GM20431 (cell line): ENCODE data around the gene SRXN1.
"Not testable (repeated sequence)": the region's sequence is repeated elsewhere in the genome, so short reads cannot be mapped to it uniquely, and the experiment has no call there.

ENCODE experiments used
- in situ Hi-C: fragments of 300-500 bp; cut with MseI, MboI; formaldehyde crosslinking; loops from one replicate; pipeline ENCODE4 v1.15.0; 2020; ENCODE audit warnings: low sequenced_read_pairs; ENCODE audit not compliant: unreplicated experiment

Gene SRXN1

DNA sequence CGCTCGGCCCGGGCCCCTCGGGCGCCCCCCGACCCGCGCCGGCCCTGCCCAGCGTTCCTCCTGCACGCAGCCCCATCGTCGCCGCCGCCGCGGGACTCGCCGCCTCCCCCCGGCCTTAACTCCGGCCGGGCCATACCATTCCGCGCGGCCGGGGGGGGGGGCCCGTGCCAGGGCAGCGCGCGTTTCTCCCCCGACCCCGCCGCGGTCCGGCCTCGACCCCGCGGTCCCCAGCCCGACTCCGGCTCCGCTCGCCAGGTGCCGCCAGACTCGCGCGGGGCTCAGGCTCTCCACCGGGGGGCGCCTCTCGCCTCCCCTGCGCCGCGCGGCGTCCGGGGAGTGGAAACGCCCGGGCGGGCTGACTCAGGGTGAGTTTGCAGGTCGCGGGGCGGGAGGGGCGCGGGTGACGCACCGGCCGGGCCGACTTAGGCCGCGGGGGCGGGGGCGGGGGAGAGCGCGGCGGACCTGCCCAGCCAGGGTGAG, at the start of gene SRXN1:
SRXN1 (minus strand) TSS at position 91 of the 480 bp plus-strand sequence; CDS start at position 76, 15 bp downstream.
- in situ Hi-C loops, result no loop called here

DNA sequence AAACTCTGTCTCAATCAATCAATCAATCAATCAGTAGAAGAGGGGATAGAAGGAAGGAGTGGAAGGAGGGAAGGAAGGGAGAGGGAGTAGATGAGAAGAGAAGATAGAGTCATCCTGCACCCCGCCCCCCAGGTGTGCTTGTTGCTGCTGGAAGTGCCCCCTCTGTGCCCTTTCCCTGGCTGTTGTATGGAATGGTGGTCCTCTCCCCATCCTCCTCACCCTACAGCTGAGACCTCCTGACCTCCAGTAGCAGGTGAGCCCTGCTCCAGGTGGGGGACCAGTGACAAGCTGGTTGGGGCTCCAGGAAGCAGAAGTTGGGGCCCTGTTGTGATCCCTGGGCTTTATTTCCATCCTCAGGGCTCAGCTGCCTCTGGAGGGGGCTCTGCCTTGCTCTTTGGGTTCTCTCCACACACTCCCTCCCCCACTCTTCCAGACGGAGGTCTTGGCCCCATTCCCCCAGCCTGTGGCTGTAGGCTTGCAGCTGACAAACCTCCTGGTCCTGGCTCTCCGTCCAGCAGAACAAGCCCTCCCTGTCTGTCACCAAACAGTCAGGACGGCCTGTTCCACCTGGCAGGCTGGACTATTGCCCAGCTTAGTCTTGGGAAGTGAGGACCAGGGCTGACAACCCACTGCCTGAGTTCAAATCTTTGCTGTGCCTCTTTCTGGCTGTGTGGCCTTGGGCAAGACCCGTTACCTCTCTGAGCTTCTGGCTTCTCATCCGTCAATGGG, 48.6 kb upstream of the SRXN1 start:
- in situ Hi-C loops, result no loop called here

DNA sequence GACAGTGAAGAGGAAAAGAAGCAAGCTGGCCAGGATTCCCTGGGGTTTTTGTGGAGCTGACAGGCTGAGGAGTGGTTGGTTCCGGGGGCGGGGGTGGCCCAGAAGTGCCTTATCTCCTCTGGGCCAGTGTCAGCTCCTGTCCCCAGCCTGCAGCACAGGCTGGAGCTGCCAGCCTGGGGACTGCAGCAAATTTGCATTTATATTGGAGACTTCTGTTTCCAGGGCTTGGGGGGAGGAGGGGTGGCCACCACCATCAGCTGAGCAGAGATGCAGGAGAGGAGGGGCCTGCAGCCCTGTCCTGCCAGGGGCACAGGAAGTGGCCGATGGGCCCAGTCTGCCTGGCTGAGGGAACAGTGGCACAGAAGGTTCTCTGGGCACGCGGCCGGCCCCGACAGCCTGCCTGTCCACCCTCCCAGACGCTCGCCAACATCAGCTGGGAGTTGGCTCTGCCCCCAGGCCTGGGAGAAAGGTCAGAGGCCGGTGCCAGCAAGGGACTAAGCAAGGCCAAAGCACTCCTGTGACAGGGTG, 46.9 kb upstream of the SRXN1 start:
- in situ Hi-C loops, result no loop called here

DNA sequence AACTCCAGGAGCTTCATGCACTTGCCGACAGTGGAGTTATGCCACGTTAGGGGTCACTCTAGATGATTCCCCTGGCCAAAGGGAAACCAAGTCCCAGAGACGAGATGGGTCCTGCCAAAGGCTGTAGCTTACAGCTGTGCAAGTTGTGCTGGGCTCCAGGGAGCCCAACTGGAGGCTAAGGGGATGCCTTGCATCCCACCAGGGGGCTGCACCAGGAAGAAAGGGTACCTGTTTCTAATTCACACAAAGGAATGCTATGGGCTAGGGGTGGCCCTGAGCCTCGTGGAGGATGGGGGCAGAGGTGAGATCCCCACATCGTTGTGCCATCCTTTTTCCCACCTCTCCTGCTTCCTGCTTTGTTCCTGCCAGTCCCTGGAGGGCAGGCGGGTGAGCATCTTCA, 46.3 kb upstream of the SRXN1 start:
- in situ Hi-C loops, result no loop called here

DNA sequence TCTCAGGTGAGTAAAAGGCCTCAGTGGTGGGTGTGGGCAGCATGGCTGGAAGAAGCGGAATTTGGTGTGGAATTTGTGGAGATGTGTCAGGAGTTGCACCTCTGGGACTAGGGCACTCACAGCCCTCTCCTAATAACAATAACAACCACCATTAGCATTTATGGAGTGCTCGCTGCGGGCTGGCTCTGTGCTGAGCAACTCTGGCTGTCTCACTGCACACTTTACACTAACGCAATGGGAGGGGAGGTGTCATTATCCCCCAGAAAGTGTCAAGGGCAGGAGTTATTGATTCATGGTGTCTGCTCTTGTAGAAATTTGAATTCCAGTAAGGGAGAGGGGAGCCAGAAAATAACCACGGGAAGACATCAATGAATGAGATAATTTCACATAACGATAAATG, 45.3 kb upstream of the SRXN1 start:
- in situ Hi-C loops, result no loop called here

DNA sequence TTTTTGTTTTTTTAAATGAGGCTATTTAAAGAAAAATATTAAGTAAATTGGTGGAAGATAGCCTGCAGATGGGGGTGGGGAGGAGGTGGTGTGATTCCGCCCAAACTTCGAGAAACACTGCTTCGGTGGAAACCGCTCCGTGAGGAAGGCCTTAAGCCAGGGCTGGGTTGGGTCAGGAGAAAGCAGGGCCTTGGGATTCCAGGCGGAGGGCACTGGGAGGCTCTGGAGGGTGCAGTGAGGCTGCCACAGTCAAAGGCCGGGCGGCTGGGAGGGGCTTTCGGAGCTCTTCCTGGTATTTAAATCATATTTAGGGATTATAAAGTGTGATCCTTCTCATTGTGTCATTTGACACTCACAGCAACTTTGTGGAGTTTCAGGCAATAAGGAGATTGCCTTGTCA, 44.8 kb upstream of the SRXN1 start:
- in situ Hi-C loops, result no loop called here

DNA sequence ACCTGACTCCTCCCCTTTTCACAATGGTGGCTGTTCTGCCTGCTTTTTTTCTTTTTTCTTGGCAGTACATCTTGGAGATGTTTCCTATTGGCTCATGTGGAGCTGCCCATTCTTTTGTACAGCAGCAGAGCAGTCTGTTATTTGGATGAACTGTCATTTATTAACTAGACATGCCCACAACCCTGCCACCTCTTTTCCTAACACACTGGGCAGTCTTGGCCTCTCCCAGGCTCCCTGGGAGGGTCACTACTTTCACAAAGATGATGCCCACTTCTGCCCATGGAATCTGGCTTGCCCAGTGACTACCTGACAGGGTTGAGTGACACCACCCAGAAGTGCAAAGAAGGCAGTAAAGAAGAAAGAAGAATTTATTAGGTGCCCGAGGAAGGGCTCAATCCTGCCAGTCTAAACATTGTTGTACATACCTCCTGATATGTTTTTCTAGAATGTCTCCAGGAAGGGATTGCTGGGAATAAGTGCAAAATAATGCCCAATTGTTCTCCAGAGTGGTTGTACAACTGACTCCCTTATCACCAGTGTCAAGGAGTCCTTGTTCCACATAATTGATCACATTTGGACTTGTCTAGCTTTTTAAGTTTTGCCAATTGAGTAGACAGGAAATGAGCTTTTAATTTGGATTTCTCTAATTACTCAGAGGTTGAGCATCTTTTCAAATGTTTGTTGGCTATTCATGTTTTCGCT, 42.3 kb upstream of the SRXN1 start:
- in situ Hi-C loops, result no loop called here

DNA sequence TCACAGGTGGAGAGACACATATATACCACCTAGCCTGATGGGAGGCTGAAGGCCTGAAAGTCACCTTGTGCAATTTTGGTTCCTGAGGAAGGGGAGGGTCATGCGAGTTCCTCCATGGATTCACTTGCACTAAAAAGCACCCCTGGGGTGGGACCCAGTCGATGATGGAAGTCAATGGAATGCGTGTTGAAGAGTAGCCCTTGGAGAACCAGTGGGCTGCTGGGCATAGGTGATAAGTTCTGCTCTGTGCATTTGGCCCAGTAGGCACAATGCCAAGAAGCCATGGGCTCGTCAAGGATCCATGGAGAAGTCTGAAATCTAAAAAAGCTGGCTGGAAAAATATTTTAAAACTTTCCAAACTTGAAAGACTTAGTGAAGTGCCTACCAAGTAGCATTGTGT, 41.5 kb upstream of the SRXN1 start:
- in situ Hi-C loops, result no loop called here

DNA sequence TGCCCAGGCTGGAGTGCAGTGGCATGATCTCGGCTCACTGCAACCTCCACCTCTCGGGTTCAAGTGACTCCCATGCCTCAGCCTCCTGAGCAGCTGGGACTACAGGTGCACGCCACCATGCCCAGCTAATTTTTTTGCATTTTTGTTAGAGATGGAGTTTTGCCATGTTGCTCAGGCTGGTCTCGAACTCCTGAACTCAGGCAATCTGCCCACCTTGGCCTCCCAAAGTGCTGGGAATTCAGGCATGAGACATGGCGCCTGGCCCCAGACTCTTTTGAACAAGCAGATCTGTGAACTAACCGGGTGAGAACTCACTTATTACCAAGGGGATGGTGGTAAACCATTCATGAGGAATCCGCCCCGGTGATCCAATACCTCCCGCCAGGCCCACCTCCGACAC, 40.8 kb upstream of the SRXN1 start:
- in situ Hi-C loops, result not testable (repeated sequence)

DNA sequence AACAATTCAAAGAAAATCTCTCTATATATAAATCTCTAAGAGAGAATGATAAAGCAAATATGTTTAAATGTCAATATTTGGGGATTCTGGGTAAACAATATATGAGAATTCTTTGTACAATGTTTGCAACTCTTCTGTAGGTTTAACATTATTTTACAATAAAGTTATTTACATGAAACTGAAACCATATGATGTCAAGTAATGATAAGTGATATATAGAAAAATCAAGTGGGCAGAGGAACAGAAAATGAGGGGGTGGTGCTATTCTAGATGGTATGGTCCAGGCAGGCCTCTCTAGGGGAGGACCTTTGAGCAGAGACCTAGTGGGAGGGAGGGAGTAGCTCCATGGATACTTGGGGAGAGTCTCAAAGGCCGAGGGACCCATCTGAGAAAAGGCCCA, 39.0 kb upstream of the SRXN1 start:
- in situ Hi-C loops, result no loop called here

DNA sequence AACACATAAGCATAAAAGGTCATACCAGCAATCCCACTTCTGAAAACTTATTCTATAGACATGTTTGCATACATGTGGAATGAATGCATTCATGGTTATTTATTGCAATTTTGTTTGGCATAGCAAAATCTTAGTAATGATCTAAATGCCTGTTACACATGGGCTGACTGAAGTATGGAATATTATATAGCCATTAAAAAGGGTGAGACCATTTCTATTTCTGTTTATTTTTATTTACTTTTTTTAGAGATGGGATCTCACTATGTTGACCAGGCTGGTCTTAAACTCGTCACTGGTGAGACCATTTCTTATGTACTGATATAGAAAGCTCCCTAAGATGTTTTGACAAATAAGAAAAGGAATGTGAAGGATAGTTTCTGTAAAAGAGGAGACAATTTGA, 36.9 kb upstream of the SRXN1 start:
- in situ Hi-C loops, result no loop called here

DNA sequence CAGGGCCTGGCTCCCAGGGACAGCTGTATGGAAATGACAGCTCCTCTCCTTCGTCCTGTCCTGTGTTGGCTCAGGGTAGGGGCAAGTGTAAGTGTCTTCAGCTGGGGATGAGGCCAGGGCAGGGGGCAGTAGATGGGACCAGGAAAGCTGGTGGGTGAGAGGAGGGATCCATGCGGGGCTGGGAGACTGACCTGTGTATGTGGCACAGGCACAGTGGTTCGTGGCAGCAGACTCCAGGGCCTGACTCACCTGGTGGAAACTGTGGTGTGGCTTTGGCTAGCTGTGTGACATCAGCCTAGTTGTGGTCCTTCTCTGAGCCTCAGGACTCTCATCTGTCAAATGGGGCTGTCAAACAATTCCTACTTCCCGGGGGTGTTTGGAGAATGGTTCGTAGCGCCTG, 36.3 kb upstream of the SRXN1 start:
- in situ Hi-C loops, result no loop called here

DNA sequence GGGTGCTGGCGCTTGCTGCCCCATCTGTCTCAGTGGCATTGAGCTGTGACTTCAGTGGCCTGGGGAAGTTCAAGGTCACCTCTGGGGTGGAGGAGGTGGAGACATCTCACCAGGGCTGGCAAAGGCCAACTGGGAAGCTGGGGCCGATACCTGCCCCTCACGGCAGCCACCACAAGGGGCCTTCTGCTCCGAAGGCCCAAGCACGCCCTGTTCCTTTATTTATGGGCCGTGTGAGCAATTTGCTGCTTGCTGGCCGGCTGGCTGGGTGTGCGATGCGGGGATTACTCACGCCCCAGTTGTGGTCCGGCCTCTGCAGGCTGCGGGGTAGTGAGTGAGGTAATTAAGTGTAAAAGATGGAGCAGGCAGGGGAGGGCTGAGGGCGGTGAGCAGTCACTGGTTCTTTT, 35.8 kb upstream of the SRXN1 start:
- in situ Hi-C loops, result no loop called here

DNA sequence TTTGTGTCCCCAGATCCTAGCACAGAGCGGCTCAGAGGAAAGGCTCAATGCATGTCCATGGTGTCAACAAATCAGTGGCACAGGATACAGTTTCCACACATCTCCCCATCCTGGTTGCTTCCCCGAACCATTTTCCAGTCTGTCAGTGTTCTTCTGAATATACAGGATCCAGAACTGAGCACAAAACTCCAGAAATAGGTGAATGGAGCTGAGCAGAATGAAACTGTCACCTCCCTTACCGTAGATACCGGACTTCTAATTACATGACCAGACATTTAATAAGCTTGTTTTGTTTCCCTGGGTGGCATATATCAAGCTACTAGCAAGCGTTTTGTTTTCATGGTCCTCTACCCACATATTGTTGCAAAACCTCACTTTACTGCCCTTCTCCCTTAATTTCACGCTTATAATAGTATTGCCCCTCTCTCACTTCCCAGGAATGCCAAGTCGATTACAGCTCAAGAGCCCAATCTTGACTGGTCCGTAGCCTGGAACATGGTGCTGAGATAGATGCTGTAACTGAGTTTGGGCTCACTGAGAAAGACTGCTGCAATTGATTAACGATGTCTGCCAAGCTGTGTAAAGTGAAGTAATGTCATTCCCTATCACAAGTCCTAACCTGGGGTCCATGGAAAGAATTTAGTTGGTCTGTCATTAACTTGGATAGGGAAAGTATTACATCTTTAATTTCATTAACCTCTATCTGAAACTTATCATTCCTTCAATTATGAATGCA, 34.6 kb upstream of the SRXN1 start:
- in situ Hi-C loops, result no loop called here

DNA sequence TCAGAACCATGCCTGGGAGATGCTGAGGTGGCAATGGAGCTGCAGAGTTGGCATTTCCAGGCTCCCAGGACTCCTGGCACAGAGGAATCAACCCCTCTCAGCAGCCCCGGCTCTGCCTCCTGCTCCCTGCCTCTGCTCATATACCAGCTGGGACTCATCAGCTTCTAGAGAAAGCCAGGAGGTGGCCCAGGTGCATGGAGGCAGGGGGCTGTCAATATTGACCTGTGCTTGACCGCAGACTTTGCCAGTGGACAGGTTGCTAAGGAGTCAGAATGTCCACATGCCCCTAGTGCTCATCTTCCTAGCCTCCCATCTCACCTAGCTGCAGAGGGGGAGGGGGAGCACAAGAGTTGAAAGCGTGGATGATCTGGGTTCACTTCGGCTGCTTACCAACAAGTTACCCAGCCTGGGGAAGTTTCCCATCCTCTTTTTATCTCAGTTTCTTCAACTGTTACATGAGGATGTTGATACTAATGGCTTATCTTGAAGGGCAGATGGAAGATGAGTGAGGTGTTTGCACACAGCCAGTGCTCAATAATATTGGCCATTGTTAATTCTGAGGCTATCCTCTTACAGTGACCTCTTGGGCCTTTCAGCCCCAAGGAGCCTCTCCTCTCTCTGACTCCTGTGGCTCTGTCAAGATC, 31.8 kb upstream of the SRXN1 start:
- in situ Hi-C loops, result no loop called here

DNA sequence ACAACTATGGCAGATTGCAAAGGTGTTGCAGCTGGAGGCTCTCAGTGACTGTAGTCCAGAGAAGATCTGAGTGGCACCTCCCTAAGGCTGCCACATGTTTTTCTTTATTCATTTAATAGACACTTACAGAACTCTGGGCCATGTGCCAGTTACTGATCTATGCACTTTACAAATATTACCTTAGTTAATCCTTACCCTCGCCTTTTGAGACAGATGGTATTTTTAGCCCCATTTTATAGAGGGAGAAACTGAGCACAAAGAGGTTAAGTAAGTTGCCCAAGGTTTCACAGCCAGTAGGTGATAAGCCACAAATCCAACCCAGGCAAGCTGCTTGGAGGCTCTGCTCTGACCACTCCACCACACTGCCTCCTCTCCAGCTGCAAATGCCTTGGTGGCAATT, 29.1 kb upstream of the SRXN1 start:
- in situ Hi-C loops, result no loop called here

DNA sequence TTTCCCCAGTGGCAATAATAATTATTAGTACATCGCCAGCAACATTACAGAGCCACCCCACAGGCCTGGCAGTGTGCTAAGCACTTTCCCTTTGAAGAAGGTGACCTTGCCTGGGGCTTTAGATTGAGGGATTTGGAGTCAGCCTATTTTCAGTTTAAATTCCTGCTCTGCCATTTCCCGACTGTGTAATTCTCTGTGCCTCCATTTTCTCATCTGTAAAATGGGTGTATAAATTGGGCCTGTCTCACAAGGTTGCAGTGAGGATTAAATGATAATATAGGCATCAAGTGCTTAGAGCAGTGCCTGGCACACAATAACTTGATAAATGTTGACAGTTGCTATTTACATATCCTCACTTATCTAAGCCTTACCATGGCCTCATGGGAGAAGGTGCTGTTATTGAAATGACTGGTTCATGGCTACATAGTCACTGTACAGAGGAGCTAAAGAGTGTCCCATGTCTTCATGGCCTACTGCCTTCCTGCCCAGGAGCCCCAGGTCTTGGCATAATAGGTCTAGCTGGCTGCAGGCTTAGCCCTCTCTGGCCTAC, 27.7 kb upstream of the SRXN1 start:
- in situ Hi-C loops, result no loop called here

DNA sequence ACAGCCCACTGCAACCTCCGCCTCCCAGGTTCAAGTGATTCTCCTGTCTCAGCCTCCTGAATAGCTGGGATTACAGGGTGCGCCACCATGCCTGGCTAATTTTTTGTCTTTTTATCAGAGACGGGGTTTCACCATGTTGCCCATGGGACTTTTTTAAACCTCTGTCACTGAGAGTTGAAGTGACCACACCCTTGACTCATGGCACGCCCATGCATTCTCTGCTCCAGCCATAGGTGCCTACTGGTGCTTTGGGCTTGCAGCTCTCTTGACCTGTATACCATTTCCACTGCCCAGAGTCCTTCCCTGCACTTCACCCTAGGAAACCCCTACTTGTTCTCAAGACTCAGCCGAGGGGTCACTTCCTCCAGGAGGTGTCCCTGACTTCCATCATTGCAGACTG, 25.0 kb upstream of the SRXN1 start:
- in situ Hi-C loops, result no loop called here

DNA sequence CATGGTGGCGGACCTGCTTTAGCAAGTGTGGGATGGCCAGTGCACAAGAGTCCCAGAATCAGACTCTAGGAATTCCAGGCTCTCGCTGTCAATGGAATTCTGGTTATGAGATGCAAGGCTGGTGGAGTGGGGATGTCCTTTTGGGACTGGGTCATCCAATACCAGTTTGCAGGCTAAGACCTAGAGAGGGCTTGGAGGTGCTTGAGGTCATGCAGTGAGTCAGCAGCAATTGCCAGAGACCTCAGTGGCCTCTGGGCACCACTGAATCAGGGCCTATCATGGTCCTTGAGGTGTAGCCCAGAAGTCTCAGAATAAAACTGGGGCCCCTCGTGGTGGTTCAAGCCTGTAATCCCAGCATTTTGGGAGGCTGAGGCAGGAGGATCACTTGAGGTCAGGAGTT, 24.0 kb upstream of the SRXN1 start:
- in situ Hi-C loops, result no loop called here

DNA sequence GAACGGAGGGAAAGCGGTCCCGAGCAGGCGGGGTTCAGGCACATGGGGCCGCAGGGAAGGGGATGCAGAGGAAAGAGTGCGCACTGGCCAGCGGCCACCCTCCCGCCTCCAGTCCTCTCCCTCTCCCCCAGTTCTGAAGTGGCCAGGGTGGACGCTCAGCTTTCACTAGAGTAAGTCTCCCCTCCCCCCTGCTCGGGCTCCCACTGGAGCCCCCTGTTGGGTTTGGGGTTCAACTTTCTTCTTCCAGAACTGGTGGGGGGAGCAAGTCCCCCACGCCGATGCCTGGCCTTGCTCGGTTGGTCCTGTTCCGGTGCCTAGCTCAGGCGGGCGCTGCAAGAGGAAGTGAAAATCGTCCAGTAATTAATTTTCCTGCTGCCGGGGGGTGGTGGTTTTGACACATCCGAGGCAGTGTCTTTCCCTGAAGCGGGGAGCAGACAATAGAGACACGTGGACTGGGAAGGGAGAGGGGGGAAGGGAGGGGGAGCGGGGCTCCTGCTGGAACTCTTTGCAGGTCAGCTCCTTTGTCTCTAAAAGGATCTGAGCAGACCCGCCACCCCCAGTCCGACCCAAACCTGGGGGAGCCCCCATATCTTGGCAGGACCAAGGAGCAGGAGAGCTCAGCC, 23.4 kb upstream of the SRXN1 start:
- in situ Hi-C loops, result no loop called here
